HCT116 (cell line): ENCODE results near the gene LHB.

Experiments used
- EGR1 ChIP-seq: IDR thresholded peaks from 2 replicates; pipeline ENCODE4 v1.6.1; 2012; ENCODE audit warnings: low read depth
- EZH2 ChIP-seq: fragments of 200-600 bp; sonication (generic); IDR thresholded peaks from 2 replicates; pipeline ENCODE4 v1.6.1; 2017; ENCODE audit warnings: antibody characterized with exemption, mixed run types
- FOSL1 ChIP-seq: IDR thresholded peaks from 2 replicates; pipeline ENCODE4 v1.6.1; 2012; ENCODE audit warnings: low read depth
- JUND ChIP-seq: IDR thresholded peaks from 2 replicates; pipeline ENCODE4 v1.6.1; 2012
- POLR2A ChIP-seq: IDR thresholded peaks from 2 replicates; pipeline ENCODE4 v1.7.0; 2011; ENCODE audit warnings: borderline replicate concordance; ENCODE audit not compliant: insufficient read depth, insufficient read length; ENCODE audit errors: extremely low read depth
- POLR2AphosphoS5 ChIP-seq: IDR thresholded peaks from 2 replicates; pipeline ENCODE4 v1.6.1; 2011; ENCODE audit warnings: mild to moderate bottlenecking, low read depth, low read length, moderate library complexity
- SIN3A ChIP-seq: IDR thresholded peaks from 2 replicates; pipeline ENCODE4 v1.6.1; 2012; ENCODE audit warnings: low read depth
- SP1 ChIP-seq: IDR thresholded peaks from 2 replicates; pipeline ENCODE4 v1.6.1; 2012; ENCODE audit warnings: low read depth
- TF ChIP-seq, protein P1 (sequence below), 3 experiments: fragments of 200-600 bp in 1 of 3; sonication (generic) in 1 of 3; IDR thresholded peaks in 2 of 3; conservative IDR thresholded peaks in 1 of 3; 2 replicates each; pipeline ENCODE4 v1.5.1; 2012 to 2017; ENCODE audit warnings: low read depth in 2 of 3, low read length in 2 of 3, antibody characterized with exemption in 1 of 3, borderline replicate concordance in 1 of 3, control low read depth in 1 of 3, mild to moderate bottlenecking in 1 of 3, mixed read lengths in 1 of 3, mixed run types in 1 of 3, moderate library complexity in 1 of 3; ENCODE audit not compliant: insufficient read depth in 1 of 3
- TF ChIP-seq, protein P2 (sequence below): IDR thresholded peaks from 2 replicates; pipeline ENCODE4 v1.6.1; 2012; ENCODE audit warnings: low read depth
- TF ChIP-seq, protein P3 (sequence below): IDR thresholded peaks from 2 replicates; pipeline ENCODE4 v1.6.1; 2011; ENCODE audit warnings: mild to moderate bottlenecking, low read length, moderate library complexity; ENCODE audit not compliant: insufficient replicate concordance; ENCODE audit errors: extremely low read depth

DNA sequence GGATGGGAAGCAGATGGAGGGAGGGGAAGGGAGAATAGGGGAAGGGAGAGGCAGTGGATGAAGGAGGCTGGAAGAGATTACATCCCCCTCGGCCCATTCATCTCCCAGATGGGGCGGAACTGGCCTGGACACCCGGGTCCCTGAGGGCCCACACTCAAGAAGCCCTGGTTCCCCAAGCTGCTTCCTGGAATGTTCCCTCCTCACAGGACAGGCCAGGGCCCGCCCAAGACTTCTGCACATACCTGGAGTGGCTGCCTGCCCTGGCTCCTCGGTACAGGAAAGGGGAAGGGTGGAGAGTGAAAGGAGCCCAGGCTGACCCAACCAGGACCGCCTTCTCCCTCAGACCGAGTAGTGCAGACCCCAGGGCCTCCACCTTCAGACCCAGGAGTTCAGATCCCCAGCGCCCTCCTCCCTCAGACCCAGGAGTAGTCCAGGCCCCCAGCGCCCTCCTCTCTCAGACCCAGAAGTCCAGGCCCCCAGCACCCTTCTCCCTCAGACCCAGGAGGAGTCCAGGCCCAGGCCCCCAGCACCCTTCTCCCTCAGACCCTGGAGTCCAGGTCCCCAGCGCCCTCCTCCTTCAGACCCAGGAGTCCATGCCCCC lies 47.2 kb upstream of the LHB start:
- TF ChIP-seq, protein P1, sequence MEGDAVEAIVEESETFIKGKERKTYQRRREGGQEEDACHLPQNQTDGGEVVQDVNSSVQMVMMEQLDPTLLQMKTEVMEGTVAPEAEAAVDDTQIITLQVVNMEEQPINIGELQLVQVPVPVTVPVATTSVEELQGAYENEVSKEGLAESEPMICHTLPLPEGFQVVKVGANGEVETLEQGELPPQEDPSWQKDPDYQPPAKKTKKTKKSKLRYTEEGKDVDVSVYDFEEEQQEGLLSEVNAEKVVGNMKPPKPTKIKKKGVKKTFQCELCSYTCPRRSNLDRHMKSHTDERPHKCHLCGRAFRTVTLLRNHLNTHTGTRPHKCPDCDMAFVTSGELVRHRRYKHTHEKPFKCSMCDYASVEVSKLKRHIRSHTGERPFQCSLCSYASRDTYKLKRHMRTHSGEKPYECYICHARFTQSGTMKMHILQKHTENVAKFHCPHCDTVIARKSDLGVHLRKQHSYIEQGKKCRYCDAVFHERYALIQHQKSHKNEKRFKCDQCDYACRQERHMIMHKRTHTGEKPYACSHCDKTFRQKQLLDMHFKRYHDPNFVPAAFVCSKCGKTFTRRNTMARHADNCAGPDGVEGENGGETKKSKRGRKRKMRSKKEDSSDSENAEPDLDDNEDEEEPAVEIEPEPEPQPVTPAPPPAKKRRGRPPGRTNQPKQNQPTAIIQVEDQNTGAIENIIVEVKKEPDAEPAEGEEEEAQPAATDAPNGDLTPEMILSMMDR (IDR thresholded peaks at IDR 0.05 in 2 of 3, conservative IDR thresholded peaks at IDR 0.05 in 1 of 3; ENCODE audit: borderline replicate concordance in 1 of 3, insufficient read depth in 1 of 3, low read depth in 2 of 3, low read length in 2 of 3), result no peak
- TF ChIP-seq, protein P2, sequence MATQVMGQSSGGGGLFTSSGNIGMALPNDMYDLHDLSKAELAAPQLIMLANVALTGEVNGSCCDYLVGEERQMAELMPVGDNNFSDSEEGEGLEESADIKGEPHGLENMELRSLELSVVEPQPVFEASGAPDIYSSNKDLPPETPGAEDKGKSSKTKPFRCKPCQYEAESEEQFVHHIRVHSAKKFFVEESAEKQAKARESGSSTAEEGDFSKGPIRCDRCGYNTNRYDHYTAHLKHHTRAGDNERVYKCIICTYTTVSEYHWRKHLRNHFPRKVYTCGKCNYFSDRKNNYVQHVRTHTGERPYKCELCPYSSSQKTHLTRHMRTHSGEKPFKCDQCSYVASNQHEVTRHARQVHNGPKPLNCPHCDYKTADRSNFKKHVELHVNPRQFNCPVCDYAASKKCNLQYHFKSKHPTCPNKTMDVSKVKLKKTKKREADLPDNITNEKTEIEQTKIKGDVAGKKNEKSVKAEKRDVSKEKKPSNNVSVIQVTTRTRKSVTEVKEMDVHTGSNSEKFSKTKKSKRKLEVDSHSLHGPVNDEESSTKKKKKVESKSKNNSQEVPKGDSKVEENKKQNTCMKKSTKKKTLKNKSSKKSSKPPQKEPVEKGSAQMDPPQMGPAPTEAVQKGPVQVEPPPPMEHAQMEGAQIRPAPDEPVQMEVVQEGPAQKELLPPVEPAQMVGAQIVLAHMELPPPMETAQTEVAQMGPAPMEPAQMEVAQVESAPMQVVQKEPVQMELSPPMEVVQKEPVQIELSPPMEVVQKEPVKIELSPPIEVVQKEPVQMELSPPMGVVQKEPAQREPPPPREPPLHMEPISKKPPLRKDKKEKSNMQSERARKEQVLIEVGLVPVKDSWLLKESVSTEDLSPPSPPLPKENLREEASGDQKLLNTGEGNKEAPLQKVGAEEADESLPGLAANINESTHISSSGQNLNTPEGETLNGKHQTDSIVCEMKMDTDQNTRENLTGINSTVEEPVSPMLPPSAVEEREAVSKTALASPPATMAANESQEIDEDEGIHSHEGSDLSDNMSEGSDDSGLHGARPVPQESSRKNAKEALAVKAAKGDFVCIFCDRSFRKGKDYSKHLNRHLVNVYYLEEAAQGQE, result no peak
- TF ChIP-seq FOSL1 (no peak), EGR1 (no peak), POLR2A (no peak), SP1 (no peak), EZH2 (no peak), SIN3A (no peak), JUND (no peak), POLR2AphosphoS5 (no peak)
- TF ChIP-seq, protein P3, sequence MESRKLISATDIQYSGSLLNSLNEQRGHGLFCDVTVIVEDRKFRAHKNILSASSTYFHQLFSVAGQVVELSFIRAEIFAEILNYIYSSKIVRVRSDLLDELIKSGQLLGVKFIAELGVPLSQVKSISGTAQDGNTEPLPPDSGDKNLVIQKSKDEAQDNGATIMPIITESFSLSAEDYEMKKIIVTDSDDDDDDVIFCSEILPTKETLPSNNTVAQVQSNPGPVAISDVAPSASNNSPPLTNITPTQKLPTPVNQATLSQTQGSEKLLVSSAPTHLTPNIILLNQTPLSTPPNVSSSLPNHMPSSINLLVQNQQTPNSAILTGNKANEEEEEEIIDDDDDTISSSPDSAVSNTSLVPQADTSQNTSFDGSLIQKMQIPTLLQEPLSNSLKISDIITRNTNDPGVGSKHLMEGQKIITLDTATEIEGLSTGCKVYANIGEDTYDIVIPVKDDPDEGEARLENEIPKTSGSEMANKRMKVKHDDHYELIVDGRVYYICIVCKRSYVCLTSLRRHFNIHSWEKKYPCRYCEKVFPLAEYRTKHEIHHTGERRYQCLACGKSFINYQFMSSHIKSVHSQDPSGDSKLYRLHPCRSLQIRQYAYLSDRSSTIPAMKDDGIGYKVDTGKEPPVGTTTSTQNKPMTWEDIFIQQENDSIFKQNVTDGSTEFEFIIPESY, result no peak
